NCI-H2227 (cell line): ENCODE results near the gene CYP8B1.
"Not testable (repeated sequence)": the region's sequence is repeated elsewhere in the genome, so short reads cannot be mapped to it uniquely, and the experiment has no call there.

Source experiments
- DNase-seq: peaks from one replicate; lab custom pipeline; 2025; ENCODE audit not compliant: unreplicated experiment; lab: John Stamatoyannopoulos, UW

CYP8B1 gene

DNA sequence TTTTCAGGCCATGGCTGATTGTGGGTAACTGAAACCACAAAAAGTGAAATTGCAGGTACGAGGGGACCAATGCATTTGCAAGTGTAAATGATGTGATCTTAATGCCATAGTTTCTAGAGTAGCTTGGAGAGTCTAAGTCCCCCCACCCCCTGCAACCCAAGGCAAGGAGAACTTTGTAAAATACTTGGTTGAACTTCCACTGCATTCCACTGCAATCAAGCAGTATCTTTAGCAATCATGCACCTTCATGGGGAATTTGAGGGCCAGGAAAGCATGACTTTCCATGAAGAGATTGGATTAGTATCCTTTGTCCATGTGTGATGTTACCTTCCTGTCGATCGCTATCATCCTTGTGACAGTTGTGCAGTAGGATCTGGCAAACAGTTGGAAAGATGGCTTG lies 11.4 kb upstream of the CYP8B1 start:
- DNase-seq = no peak

DNA sequence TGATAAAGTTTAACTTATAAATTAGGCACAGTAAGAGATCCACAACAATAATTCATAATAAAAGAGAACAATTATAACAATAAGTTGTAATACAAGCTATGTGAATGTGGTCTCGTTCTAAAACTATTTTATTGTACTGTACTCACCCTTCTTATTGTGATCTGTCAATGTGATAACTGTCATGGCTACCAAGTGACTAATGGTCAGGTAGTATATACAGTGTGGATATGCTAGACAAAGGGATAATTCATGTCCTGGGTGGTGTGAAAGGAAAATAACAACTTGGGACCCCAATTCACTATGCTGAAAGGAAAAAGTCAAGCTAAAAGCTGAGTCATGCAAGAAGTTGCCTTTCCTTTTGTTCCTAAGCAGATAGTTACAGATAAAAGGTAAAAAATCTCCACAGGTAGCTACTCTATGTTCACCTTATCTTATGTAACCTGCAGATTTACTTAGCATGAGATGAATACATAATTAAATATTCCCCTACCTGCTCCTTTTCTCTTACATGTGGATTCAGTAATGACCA lies 10.7 kb upstream of the CYP8B1 start:
- no peak for DNase-seq

DNA sequence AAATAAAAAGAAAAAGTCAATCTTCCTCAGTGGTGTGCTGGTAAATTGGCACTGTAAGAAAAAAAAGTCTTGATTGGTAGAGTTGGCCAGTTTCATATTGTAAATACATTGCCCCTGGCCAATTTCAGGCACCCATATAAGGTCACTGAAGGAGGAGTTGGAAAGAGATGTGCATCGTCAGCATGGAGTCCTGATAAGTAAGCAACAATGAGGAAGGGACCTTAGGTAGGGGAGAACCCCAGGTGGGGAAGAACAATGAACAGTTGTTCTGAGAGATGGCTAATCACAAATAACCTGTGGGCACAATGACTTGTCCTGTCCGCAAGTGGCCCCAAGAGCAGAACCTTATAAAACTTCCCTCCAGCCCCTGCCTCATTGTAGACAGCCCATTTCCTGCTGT lies 8.6 kb upstream of the CYP8B1 start:
- DNase-seq = no peak

DNA sequence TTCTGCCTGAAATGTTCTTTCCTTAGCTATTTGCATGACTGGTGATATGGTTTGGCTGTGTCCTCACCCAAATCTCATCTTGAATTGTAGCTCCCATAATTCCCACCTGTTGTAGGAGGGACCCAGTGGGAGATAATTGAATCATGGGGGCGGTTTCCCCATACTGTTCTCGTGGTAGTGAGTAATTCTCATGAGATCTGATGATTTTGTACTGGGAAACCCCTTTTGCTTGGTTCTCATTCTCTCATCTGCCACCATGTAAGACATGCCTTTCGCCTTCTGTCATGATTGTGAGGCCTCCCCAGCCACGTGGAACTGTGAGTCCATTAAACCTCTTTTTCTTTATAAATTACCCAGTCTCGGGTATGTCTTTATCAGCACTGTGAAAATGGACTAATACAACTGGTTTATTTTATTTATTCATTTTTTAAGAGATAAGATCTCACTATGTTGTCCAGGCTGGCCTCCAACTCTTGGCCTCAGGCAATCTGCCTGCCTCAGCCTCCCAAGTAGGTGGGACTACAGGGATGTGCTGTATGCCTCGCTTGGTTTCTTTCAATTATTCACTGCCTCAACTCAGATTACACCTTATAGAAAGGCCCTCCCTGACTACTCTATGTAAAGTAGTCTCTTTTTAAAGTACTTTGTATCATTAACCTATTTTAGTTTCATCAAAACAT lies 7.7 kb upstream of the CYP8B1 start:
- DNase-seq = not testable (repeated sequence)

DNA sequence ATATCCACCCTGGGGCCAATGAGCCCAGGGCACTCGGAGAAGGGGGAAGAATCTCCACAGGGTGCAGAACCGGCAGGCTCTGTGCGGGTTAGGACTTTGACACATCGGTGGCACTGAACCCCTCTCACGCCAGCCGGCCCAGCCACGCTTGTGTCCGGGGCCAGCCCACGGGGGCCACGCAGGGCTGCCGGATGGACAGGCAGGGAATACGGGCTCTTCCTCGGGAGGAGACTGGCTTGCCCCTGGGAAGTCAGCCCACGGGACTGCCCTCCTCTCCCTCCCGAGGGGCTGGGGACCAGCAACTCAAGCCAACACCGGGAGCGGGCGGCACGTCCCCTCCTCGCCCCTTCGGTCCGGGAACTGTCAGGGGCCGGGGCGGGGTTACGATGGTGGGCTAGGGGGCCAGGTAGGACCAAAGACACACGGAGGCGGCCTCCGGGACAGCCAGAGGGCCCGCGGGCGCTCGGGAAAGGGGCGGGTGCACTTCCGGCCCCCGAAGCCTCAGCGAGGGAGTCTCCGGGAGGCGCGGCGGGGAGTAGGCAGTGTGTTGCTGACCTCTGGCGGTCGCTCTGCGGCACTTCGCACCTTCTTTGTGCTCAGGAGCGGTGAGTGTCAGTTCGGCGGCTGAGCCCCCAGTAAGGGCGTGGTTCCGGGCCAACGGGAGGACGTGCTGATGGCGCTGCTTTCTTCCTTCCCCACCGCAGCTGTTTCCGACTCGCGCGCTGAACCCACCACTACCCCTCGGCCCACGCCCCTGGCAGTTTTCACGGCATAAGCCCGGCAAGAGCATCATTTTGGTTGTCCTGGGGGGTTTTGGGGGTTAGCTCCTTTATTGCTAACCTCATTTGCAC lies 5.1 kb upstream of the CYP8B1 start:
- DNase-seq = peak; percentile 80

DNA sequence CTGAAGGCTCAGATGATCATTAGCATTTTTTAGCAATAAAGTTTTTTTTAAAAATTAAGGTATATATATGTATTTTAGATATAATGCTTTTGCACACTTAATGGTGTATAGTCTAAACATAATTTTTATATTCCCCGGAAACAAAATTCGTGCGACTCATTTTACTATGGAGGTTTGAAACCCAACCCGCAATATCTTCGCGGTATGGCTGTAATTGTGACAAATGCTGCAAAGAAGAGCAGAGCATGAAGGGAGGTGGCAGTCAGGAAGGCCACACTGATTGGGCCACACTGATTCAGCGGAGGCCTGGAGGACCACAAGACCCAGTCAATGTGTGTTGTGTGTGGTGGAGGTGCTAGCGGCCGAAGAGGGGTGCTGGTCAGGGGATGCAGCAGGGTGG lies 4.5 kb upstream of the CYP8B1 start:
- no peak for DNase-seq

DNA sequence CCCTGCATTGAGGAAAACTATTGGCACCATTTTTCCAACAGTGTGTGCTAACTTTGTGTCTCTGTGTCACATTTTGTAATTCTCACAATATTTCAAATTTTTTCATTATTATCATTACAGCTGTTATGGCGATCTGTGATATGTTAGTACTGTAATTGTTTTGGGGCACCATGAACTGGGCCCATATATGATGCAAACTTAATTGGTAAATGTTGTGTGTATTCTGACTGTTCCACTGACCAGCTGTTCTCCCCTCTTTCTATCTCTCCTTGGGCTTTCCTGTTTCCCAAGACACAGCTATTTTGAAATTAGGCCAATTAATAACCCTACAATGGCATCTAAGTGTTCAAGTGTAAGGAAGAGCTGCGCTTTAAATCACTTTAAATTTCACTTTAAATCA lies 2.2 kb upstream of the CYP8B1 start:
- no peak for DNase-seq

DNA sequence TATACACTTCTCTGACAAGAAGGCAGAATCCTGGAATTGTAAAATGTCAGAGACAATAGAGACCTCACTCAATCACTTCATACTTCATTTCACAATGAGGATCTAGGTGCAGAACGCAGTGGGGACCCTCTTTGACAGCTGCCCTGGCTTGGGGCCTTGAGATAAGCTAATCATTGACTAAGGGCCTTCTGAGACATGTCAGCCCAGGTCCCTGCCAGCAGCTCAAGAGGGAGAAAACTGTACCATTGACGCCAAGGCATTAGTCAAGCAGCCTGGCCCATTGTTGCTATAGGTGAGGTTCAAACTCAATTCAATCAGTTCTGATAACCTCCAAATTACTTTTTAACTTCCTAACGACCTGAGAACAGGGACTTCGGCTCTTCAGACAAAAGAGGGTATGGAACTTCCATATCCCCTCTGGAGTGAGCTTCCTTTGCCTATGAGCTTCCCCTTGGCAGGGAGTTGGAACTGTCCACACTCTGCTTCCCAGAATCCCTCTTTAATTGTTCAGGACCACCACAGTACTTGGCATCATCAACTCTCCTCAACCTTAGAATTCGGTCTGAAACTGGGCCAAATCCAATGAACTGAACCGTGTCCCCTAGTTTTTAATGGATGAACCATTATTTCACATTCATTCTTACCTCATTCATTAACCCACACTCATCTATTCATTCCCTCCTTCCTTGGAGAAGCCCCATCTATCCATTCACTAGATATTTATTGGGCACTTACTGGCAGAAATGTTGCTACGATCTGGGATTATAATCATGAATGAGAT lies 1.5 kb upstream of the CYP8B1 start:
- DNase-seq = no peak

DNA sequence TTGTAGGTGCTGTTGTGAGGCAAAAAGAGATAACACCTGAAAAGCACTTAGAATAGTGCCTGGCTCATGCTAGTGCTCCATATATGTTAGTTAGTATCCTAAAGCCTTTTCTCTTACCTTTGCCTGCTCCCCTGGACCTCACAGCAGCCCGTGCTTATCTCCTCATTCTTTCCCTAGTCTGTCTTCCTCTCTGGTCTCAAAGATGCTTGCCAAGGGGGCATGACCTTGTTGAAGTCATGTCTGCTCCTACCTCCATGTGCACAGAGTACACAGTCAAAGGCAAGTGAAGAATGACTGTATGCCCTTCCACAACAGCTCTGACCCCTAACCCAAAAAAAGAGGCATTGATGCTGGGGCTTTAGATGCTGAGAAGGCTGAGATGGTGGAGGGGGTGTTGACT lies 722 bp upstream of the CYP8B1 start:
- no peak for DNase-seq

DNA sequence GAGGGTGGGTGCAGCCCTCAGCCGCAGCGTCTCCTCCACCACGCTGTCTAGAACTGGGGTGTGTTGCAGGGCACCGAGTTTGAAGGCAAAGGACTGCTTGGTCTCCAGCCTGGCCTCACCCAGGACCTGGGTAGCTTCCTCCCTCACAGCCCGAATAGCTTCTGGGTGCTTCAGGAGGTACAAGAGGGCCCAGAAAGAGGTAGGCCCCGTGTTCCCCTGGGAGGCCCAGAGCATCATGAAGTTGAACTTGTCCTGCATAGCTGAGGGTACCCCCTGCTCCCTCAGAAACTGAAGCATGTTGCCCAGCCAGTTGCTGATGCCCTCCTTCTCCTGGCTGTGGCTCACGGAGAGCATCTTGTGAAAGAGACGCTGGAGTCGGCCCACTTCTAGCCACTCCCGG lies 930 bp downstream of the CYP8B1 start:
- no peak for DNase-seq

DNA sequence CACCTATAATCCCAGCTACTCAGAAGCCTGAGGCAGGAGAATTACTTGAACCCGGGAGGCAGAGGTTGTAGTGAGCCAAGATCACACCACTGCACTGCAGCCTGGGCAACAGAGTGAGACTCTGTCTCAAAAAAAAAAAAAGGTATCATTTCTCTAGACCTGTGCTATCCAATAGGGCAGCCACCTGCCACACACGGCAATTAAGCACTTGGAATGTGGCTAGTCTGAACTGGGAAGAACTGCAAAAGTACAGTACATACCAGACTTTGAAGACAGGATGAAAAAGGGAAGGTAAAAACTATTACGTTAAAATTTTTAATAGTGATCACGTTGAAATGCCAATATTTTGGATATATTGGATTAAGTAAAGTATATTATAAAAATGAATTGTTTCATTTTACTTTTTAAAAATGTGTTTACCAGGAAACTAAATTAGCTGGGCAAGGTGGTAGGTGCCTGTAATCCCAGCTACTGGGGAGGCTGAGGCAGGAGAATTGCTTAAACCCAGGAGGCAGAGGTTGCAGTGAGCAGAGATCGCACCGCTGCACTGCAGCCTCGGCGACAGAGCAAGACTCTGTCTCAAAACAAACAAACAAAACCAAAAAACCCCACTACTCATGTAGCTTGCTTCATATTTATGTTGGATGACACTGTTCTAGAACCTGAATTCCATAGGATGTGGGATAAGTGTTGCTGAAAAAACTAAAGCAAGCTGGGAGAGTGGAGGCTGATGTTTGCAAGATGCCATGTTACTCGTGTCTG lies 2.3 kb downstream of the CYP8B1 start:
- no peak for DNase-seq

DNA sequence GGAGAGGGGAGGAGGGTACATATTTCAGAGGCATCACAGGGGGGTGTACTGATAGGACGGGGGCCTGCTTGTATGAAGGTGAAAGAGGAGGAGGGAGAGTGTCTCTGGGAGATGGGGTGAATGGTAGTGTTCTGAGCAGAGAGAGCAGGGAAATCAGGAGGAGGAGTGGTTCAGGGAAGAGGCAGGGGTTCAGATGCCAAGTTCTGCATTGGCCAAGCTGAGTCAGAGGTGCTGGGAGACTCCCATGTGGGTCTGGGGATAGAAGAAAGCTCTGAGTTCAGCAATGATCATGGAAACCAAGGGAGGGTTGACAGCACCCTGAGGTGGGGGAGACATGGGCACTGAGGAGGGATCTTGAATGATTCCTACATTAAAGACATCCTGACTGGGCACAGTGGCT lies 3.0 kb downstream of the CYP8B1 start:
- no peak for DNase-seq

DNA sequence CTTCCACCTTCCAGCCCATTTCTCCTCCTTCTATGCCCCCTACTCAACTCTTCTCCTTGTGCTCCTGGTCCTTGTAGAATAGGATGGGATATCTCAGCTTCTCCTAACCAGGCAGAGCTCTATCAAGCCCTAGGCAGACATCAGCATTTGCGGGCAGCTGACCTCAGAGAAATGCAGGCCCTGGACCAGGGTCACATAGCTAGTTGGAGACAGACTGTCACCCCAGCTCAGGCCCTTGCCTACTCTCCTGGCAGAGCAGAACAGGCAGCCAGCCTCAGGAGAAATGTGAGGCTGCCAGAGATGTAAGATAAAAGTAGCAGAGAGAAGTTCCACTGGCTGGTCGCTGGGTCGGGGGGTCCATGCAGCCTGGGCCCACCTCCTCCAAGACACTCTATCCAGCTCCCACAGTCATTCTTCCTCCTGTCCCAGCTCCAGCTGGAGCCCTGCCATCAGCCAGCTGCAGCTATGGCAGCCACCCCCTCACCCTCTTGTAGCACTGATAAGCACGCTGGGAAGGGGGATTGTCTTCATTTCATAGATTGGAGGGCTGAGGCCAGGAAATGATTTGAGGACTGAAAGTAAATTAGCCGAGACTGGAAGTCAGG lies 4.0 kb downstream of the CYP8B1 start:
- no peak for DNase-seq

DNA sequence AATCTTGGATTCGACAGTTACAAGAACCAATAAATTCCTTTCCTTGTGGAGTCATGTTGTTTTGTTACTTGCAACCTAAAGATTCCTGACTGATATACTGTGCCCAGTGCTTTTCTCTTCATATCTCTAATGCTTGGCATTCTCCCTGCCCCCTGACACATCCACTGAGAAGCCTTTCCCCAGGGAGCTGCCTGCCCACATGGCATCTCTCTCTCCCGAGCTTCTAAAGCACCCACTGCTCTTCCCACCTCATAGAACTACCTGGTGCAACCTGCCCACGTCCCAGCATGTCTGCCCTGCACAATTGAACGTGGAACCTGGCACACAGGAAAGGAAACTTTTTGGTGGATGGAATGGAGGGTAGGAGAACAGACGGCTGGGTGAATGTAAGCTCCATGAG lies 6.8 kb downstream of the CYP8B1 start:
- no peak for DNase-seq

DNA sequence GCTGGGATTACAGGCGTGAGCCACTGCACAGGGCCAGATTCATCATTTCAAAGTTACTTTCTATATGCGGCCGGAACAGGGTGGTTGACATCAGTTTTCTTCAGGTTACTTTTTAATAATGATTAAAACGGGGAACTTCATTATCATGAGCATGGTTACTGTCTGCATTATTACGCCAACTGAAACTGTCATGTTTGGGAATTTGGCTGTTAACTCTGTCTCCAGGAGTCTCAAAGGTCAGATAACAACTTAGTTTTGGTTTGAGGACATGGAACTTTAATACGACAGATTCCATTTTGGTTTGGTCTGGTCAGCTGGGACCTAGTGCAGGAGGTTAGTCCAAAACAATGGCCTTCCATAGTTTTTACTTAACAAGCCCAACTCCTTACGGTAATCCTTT lies 8.5 kb downstream of the CYP8B1 start:
- DNase-seq = no peak

DNA sequence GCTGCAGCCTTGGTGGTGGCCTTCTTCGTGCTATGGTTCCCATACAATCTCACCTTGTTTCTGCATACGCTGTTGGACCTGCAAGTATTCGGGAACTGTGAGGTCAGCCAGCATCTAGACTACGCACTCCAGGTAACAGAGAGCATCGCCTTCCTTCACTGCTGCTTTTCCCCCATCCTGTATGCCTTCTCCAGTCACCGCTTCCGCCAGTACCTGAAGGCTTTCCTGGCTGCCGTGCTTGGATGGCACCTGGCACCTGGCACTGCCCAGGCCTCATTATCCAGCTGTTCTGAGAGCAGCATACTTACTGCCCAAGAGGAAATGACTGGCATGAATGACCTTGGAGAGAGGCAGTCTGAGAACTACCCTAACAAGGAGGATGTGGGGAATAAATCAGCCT lies 10.4 kb downstream of the CYP8B1 start:
- DNase-seq = no peak

DNA sequence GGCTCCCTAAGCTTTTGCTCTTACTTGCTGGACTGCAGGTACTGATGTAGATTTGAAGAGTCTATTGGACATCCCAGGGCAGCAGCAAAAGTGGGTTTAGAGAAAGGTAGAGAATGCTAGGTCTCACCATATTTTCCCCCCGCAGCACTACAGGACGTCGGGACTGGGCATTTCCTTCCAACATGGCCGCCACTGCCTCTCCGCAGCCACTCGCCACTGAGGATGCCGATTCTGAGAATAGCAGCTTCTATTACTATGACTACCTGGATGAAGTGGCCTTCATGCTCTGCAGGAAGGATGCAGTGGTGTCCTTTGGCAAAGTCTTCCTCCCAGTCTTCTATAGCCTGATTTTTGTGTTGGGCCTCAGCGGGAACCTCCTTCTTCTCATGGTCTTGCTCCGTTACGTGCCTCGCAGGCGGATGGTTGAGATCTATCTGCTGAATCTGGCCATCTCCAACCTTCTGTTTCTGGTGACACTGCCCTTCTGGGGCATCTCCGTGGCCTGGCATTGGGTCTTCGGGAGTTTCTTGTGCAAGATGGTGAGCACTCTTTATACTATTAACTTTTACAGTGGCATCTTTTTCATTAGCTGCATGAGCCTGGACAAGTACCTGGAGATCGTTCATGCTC lies 11.2 kb downstream of the CYP8B1 start:
- no peak for DNase-seq

DNA sequence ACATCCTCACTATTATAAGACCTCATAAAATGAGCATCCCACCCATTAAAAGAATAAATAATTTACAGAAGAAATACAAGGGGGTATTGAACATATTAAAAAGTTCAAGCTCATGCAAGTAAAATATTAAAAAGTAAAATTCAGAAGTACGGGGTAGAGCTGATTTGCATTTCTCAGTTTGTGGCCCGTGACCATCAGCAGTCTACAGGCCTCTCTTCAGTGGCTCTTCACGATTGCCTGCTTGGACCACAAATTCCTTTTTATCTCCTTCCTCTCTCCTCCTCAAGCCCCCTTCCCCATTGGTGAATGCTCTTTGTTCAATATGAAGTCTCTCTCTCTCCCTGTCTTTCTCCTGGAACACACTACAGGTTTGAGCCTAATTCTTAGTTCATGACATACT lies 19.1 kb downstream of the CYP8B1 start:
- no peak for DNase-seq

DNA sequence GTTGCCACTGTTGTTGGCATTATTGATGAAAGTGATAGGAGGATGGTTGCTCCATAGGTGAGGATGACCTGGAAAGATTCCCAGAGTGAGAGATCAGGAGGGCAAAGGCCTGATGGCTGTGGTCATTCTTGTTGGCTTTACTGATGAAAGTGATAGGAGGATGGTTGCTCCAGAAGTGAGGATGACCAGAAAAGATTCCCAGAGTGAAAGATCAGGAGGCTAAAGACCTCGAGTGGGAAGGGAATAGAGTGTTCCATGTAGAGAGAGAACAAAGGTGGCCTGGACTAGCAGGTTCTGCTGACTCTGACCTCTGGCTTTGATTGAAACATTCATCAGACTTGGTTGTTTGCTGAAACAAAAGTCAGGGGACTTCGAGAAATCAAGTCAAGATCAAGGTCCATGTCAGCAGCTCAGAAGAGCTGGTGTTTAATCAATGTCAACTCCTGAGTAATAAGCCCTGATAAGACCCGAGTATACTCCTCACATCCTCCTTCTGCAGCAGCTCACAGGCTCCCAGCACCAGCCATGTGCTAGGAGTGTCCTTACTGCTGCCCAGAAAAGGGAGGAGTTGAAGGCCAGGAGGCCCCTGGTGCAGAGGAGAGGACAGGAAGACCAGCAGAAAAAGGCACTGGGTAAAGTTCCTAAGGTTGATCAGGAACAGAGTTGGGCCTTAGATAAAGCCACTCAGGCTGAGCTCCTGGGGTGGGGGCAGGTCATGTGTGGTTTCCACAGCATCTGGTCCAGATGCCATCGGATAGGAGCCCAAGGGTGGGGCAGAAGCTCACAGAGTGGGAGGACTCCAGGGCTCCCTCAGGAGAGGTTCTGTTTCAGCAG lies 19.9 kb downstream of the CYP8B1 start:
- no peak for DNase-seq
